A549 (cell line): ENCODE data around the gene SPRTN. TPM values are rescaled to one million over a fixed set of nuclear protein-coding genes. Genes with fewer than 3 reads are reported as not detected.

Experiments used
- ATAC-seq, 2 experiments: fragments of 200-7000 bp in 1 of 2; fragments of >200 bp in 1 of 2; cut with Nextera tagmentation in 1 of 2; cut with Tn5 transposase in 1 of 2; 3 replicates each; pipeline versions ENCODE4 v1.8.0 to v1.9.1; 2018 to 2020; ENCODE audit warnings: mild to moderate bottlenecking in 1 of 2, moderate library complexity in 1 of 2
- CTCF ChIA-PET: fragments of 300-600 bp; sonication (Branson Sonifier 250); formaldehyde crosslinking; extraction: SDS; loops from one replicate; lab custom pipeline; 2021; ENCODE audit warnings: antibody characterized with exemption, inconsistent platforms; lab: Yijun Ruan, JAX
- POLR2A ChIA-PET: fragments of 350-600 bp; formaldehyde crosslinking; extraction: SDS; loops from one replicate; lab custom pipeline; 2021; ENCODE audit warnings: antibody characterized with exemption, inconsistent platforms; lab: Yijun Ruan, JAX
- DNase-seq, 2 experiments: peaks; one replicate each; pipeline versions ENCODE4 v3.0.0 to v3.0.0-alpha.2; 2011 to 2016; ENCODE audit warnings: low read depth in 1 of 2, low spot score in 1 of 2
- FAIRE-seq: peaks from 2 replicates; lab custom pipeline; 2011; peaks lifted over from hg19 to GRCh38; lab: Jason Lieb, UNC
- H3K27ac ChIP-seq, 2 experiments: fragments of >200 bp; sonication (Bioruptor Twin); formaldehyde crosslinking; 3 replicates each; pipeline ENCODE4 v1.5.1; 2016 to 2017
- H3K4me1 ChIP-seq: fragments of >200 bp; sonication (Bioruptor Twin); formaldehyde crosslinking; 3 replicates; pipeline ENCODE4 v1.6.1; 2016
- H3K4me2 ChIP-seq: fragments of >200 bp; sonication (Bioruptor Twin); formaldehyde crosslinking; 3 replicates; pipeline ENCODE4 v1.6.1; 2016
- H3K4me3 ChIP-seq: fragments of >200 bp; sonication (Bioruptor Twin); formaldehyde crosslinking; 3 replicates; pipeline ENCODE4 v1.5.1; 2016
- H3K9me3 ChIP-seq: fragments of >200 bp; sonication (Bioruptor Twin); formaldehyde crosslinking; 3 replicates; pipeline ENCODE4 v1.6.1; 2016
- ATOH8 ChIP-seq: fragments of 250-450 bp; sonication (Bioruptor Pico); IDR thresholded peaks from 2 replicates; pipeline ENCODE4 v1.5.0; 2020; ENCODE audit warnings: low read depth, mild to moderate bottlenecking, moderate library complexity
- ESRRA ChIP-seq: fragments of 150-350 bp; IDR thresholded peaks from 2 replicates; pipeline ENCODE4 v1.6.1; 2014; ENCODE audit warnings: mild to moderate bottlenecking, low read length, borderline replicate concordance
- HOXA7 ChIP-seq: fragments of 250-450 bp; sonication (Bioruptor Pico); IDR thresholded peaks from 2 replicates; pipeline ENCODE4 v1.5.0; 2020; ENCODE audit warnings: mild to moderate bottlenecking, moderate library complexity
- JUN ChIP-seq, 2 experiments: fragments of >200 bp; sonication (Bioruptor Twin); formaldehyde crosslinking; IDR thresholded peaks; 2 replicates in 1 of 2; 3 replicates in 1 of 2; pipeline ENCODE4 v1.6.1; 2016 to 2017
- KDM1A ChIP-seq: fragments of 200-600 bp; sonication (generic); IDR thresholded peaks from 2 replicates; pipeline ENCODE4 v1.6.1; 2016; ENCODE audit warnings: low read depth, mild to moderate bottlenecking
- MAZ ChIP-seq: fragments of 150-350 bp; IDR thresholded peaks from 2 replicates; pipeline ENCODE4 v1.6.1; 2014; ENCODE audit warnings: antibody characterized with exemption, low read depth, low read length, borderline replicate concordance
- PBX3 ChIP-seq: IDR thresholded peaks from 2 replicates; pipeline ENCODE4 v1.6.1; 2012
- POLR2A ChIP-seq: IDR thresholded peaks from 2 replicates; pipeline ENCODE4 v1.6.1; 2012; ENCODE audit warnings: mild to moderate bottlenecking, low read length
- POLR2AphosphoS2 ChIP-seq: conservative IDR thresholded peaks from 2 replicates; pipeline ENCODE4 v1.6.1; 2012; ENCODE audit warnings: low read length, improper control_type of control experiment, inconsistent platforms
- RAD21 ChIP-seq, 2 experiments: fragments of >200 bp in 1 of 2; sonication (Bioruptor Twin) in 1 of 2; formaldehyde crosslinking in 1 of 2; IDR thresholded peaks in 1 of 2; conservative IDR thresholded peaks in 1 of 2; 2 replicates in 1 of 2; 3 replicates in 1 of 2; pipeline ENCODE4 v1.6.1; 2012 to 2018; ENCODE audit warnings: inconsistent platforms in 1 of 2
- RARB ChIP-seq: fragments of 250-450 bp; sonication (Bioruptor Pico); IDR thresholded peaks from 2 replicates; pipeline ENCODE4 v1.8.0; 2021; ENCODE audit warnings: mild to moderate bottlenecking, moderate library complexity
- REST ChIP-seq: fragments of 200-600 bp; sonication (generic); IDR thresholded peaks from 2 replicates; pipeline ENCODE4 v1.6.1; 2016; ENCODE audit warnings: antibody characterized with exemption, mild to moderate bottlenecking, moderate library complexity
- RFX5 ChIP-seq: fragments of 450-650 bp; IDR thresholded peaks from 2 replicates; pipeline ENCODE4 v1.7.1; 2014; ENCODE audit warnings: antibody characterized with exemption, mild to moderate bottlenecking, moderate library complexity
- SMC3 ChIP-seq: fragments of >200 bp; sonication (Bioruptor Twin); formaldehyde crosslinking; IDR thresholded peaks from 3 replicates; pipeline ENCODE4 v1.6.1; 2018; ENCODE audit warnings: inconsistent platforms
- TFCP2L1 ChIP-seq: fragments of 250-450 bp; sonication (Bioruptor Pico); IDR thresholded peaks from 2 replicates; pipeline ENCODE4 v1.5.0; 2021; ENCODE audit warnings: mild to moderate bottlenecking
- ZC3H11A ChIP-seq: fragments of 450-650 bp; IDR thresholded peaks from 2 replicates; pipeline ENCODE4 v1.6.1; 2014; ENCODE audit warnings: antibody characterized with exemption, mild to moderate bottlenecking
- ZNF302 ChIP-seq: fragments of 250-450 bp; sonication (Bioruptor Pico); IDR thresholded peaks from 2 replicates; pipeline ENCODE4 v1.9.0; 2021; ENCODE audit warnings: inconsistent platforms, mild to moderate bottlenecking, moderate library complexity
- ZSCAN20 ChIP-seq: fragments of 250-450 bp; sonication (Bioruptor Pico); IDR thresholded peaks from 2 replicates; pipeline ENCODE4 v1.8.0; 2022; ENCODE audit warnings: mild to moderate bottlenecking, moderate library complexity
- WGBS: methylation state at CpG from one replicate; pipeline ENCODE4 v1.1.6; 2017; ENCODE audit errors: missing lambda C conversion rate; 5-methylcytosine and 5-hydroxymethylcytosine counted together
- polyA plus RNA-seq, 4 experiments: library from polyadenylated mRNA; depleted of rRNA in 3 of 4; stranded (reverse); fragments of >200 nt; fragmentation: RNase III in 1 of 4; extraction: RNeasy Plus Mini Kit Qiagen cat#74134 plus additional on column Dnase treatment in 1 of 4; gene quantifications; 2 replicates in 3 of 4; 3 replicates in 1 of 4; pipeline ENCODE4 v1.2.3, GENCODE V29; 2011 to 2017

The SPRTN gene
- polyA plus RNA-seq, 2 of the 4 experiments (the other 2 are of a cell fraction): 14.0 to 21.0 TPM

- CTCF ChIA-PET: interaction anchor here (0.6 to 1.4 kb wide), 6 partner anchors 16 to 716 kb away, joined by 3 to 4 read pairs (median 3); no protein-coding TSS in a partner anchor
- Histone ChIP-seq H3K4me3 (peak overlapping the region; percentile 24), H3K4me1 (peaks cover 39% of the 10 kb centered on the region)
- FAIRE-seq (no peak), ATAC-seq (no peak)
- no peak for TF ChIP-seq ZC3H11A
- TF ChIP-seq ATOH8 (CRISPR knock-in tag): no peak
- TF ChIP-seq POLR2AphosphoS2: no peak
- TF ChIP-seq SMC3: no peak
- no peak for TF ChIP-seq ZNF302 (CRISPR knock-in tag)
- TF ChIP-seq ZSCAN20: no peak
- no peak for TF ChIP-seq JUN (IDR thresholded peaks at IDR 0.05)
- TF ChIP-seq PBX3: no peak
- no peak for TF ChIP-seq KDM1A
- TF ChIP-seq RAD21 (conservative IDR thresholded peaks at IDR 0.05 in 1 of 2, IDR thresholded peaks at IDR 0.05 in 1 of 2): no peak
- TF ChIP-seq MAZ: no peak
- no peak for TF ChIP-seq REST
- TF ChIP-seq POLR2A: no peak
- TF ChIP-seq RARB: no peak
- no peak for TF ChIP-seq RFX5
- TF ChIP-seq ESRRA: no peak
- TF ChIP-seq, all 56 proteins: peak for 0
- 85% methylated on average over 1 of the region's 1 CpG for WGBS
- Histone ChIP-seq H3K27ac (no peak overlapping the region), H3K4me2 (peak overlapping the region; percentile 93), H3K9me3 (no peaks in the 10 kb centered on the region)
- POLR2A ChIA-PET: no interaction called here
- DNase-seq: no peak
These were observed 3.9 kb upstream of the SPRTN start for GRCh38 chr1:231334079-231334666.

- POLR2A ChIA-PET: no interaction called here
These were observed 3.1 kb upstream of the SPRTN start for GRCh38 chr1:231334952-231335351.

More at GRCh38 chr1:231334952-231335351, 3.1 kb upstream of the SPRTN start:
- no peak for TF ChIP-seq HOXA7 (CRISPR knock-in tag)
- no peak for TF ChIP-seq ZC3H11A
- no peak for TF ChIP-seq TFCP2L1 (CRISPR knock-in tag)
- no peak for TF ChIP-seq RAD21 (conservative IDR thresholded peaks at IDR 0.05 in 1 of 2, IDR thresholded peaks at IDR 0.05 in 1 of 2)
- no peak for TF ChIP-seq ESRRA
- TF ChIP-seq, all 56 proteins: peak for 0
- no peaks in the 10 kb centered on the region for H3K9me3 ChIP-seq
- no peak overlapping the region for H3K27ac ChIP-seq
- no peak for FAIRE-seq
- ATAC-seq: no peak
- H3K4me2 ChIP-seq: peak overlapping the region; percentile 93
- peaks cover 46% of the 10 kb centered on the region for H3K4me1 ChIP-seq
- WGBS: 90% methylated on average over 6 of the region's 6 CpGs
- no peak for DNase-seq
- peak overlapping the region; percentile 82; the same call in 2 of the 3 replicates for H3K4me3 ChIP-seq
- CTCF ChIA-PET: interaction anchor here (0.5 to 1.7 kb wide), 7 partner anchors 19 to 716 kb away, joined by 3 to 11 read pairs (median 3); no protein-coding TSS in a partner anchor
